ENCODE results near the gene EXOC6B. TPM values are rescaled to one million over a fixed set of nuclear protein-coding genes. Genes with fewer than 3 reads are reported as not detected.

The EXOC6B gene
- total and polyA plus RNA-seq, 8 donors, result 3.4 to 57.2 (median 27.1) TPM

DNA sequence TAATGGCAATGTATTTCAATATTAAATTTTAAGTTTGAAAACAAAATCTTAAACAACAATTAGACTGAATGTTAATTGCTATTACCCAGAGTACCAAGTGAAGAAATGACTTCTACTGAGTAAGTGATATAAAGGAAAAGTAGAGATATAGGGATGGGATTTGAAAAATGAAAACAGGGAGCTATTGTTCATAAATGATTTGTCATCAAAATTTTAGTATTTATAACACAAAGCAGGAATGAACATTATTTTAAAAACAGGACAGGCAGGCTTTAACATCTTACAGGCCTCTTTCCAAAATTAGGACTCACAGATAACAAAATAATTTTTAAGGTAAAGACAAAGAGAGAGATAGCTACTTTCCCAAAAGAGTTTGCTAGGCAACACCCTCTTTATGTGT, 3.9 kb downstream of the EXOC6B start:
- Histone ChIP-seq H3K9me3 (no peaks in the 10 kb centered on the region), H3K27ac (no peak overlapping the region)
- intact Hi-C loops (cut with DNase I; ENCODE audit: low total_unique reads), result no loop called here

DNA sequence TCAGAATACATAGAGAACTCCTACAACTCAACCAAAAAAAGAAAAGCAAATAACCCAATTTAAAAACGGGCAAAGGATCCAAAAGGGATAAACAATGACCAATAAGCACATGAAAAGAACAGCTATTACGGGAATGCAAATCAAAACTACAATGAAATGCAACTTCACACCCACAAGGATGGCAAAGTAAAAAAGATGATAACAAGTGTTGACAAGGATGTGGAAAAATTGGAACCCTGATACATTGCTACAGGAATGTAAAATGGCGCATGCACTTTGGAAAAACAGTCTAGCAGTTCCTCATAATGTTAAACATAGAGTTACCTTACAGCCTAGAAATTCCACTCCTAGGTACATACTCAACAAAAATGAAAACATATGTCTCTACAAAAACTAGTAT, 4.7 kb downstream of the EXOC6B start:
- Histone ChIP-seq H3K27me3 (no peaks in the 10 kb centered on the region), H3K27ac (no peak overlapping the region), H3K4me1 (peaks cover 0 to 51% (median 30%) of the 10 kb centered on the region in 4 donors), H3K4me3 (no peak overlapping the region), H3K9me3 (no peaks in the 10 kb centered on the region), H3K36me3 (no peaks in the 10 kb centered on the region)
- 71 to 91% (median 86%) methylated on average over 3 of the region's 3 CpGs for WGBS, 5 donors
- intact Hi-C loops (cut with DNase I; ENCODE audit: low total_unique reads), result no loop called here
- TF ChIP-seq, protein P1, sequence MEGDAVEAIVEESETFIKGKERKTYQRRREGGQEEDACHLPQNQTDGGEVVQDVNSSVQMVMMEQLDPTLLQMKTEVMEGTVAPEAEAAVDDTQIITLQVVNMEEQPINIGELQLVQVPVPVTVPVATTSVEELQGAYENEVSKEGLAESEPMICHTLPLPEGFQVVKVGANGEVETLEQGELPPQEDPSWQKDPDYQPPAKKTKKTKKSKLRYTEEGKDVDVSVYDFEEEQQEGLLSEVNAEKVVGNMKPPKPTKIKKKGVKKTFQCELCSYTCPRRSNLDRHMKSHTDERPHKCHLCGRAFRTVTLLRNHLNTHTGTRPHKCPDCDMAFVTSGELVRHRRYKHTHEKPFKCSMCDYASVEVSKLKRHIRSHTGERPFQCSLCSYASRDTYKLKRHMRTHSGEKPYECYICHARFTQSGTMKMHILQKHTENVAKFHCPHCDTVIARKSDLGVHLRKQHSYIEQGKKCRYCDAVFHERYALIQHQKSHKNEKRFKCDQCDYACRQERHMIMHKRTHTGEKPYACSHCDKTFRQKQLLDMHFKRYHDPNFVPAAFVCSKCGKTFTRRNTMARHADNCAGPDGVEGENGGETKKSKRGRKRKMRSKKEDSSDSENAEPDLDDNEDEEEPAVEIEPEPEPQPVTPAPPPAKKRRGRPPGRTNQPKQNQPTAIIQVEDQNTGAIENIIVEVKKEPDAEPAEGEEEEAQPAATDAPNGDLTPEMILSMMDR (IDR thresholded peaks at IDR 0.05), result no peak
- TF ChIP-seq POLR2AphosphoS5 (IDR thresholded peaks at IDR 0.05), result no peak
- TF ChIP-seq EP300 (IDR thresholded peaks at IDR 0.05), result no peak
- no peak for TF ChIP-seq POLR2A (IDR thresholded peaks at IDR 0.05)
- no peak for DNase-seq

More for the DNA sequence above, 3.9 kb downstream of the EXOC6B start:
- DNase-seq, result no peak
- Histone ChIP-seq H3K4me3 (no peak overlapping the region), H3K36me3 (no peaks in the 10 kb centered on the region), H3K27me3 (no peaks in the 10 kb centered on the region), H3K4me1 (peaks cover 0 to 53% (median 30%) of the 10 kb centered on the region in 4 donors)
- TF ChIP-seq POLR2AphosphoS5 (IDR thresholded peaks at IDR 0.05), result no peak
- TF ChIP-seq EP300 (IDR thresholded peaks at IDR 0.05), result no peak
- TF ChIP-seq, protein P1 (IDR thresholded peaks at IDR 0.05), result no peak
- no peak for TF ChIP-seq POLR2A (IDR thresholded peaks at IDR 0.05)

DNA sequence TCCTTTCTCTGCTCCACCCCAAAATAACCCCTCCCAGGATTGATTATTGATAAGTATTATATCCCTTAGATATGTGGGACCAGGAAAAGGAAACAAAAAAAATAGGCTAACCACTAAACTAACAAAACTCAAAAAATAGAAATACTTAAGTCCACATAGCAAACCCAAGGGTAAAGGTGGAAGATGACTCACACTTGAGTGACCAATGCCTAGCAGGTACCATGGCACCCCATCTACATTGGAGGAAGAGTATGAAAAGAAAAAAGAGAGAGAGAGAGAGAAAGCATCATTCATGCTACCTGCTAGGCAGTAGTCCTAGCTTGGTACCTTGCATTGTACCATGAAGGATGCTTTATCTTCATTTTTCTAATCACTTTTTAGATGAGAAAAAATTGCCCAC, 6.3 kb downstream of the EXOC6B start:
- Histone ChIP-seq H3K4me1 (peaks cover 0 to 41% (median 25%) of the 10 kb centered on the region in 4 donors), H3K9me3 (no peaks in the 10 kb centered on the region), H3K4me3 (no peak overlapping the region), H3K27me3 (no peaks in the 10 kb centered on the region), H3K27ac (no peak overlapping the region), H3K36me3 (no peaks in the 10 kb centered on the region)
- DNase-seq, result peak in 1 of 2 donors; percentile 9
- intact Hi-C loops (cut with DNase I; ENCODE audit: low total_unique reads), result no loop called here
- TF ChIP-seq POLR2AphosphoS5 (IDR thresholded peaks at IDR 0.05), result peak in 1 of 3 donors; percentile 53
- TF ChIP-seq, protein P1 (IDR thresholded peaks at IDR 0.05), result no peak

DNA sequence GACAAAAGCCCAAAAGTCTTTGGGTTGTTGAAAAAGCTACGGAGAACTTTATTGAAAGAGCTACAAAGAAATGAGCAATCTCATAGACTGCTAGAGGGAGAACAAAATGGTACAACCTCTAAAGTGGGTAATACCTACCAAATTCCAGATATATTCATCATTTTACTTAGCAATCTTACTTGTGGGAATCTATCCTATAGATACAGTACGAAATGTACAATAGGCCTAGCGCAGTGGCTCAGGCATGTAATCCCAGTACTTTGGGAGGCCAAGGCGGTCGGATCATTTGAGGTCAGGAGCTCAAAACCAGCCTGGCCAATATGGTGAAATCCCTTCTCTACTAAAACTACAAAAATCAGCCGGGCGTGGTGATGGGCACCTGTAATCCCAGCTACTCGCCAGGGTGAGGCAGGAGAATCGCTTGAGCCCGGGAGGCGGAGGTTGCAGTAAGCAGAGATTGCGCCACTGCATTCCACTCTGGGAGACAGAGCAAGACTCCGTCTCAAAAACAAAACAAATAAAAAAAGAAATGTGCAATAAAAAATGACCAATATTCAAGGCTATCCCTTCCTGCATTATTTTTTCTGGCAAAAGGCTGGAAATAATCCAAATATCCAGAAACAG, 10.1 kb downstream of the EXOC6B start:
- 91 to 97% (median 95%) methylated on average over 13 of the region's 13 CpGs for WGBS, 5 donors
- H3K9me3 ChIP-seq, result no peaks in the 10 kb centered on the region
- H3K27me3 ChIP-seq, result no peaks in the 10 kb centered on the region
- no peak overlapping the region for H3K27ac ChIP-seq
- DNase-seq, result no peak
- TF ChIP-seq, protein P1 (IDR thresholded peaks at IDR 0.05), result no peak
- TF ChIP-seq EP300 (IDR thresholded peaks at IDR 0.05) (no peak), POLR2A (IDR thresholded peaks at IDR 0.05) (no peak), POLR2AphosphoS5 (IDR thresholded peaks at IDR 0.05) (no peak)
- intact Hi-C loops (cut with DNase I; ENCODE audit: low total_unique reads), result no loop called here
- no peak overlapping the region for H3K4me3 ChIP-seq
- H3K4me1 ChIP-seq, result peaks cover 0 to 25% (median 9%) of the 10 kb centered on the region in 4 donors
- H3K36me3 ChIP-seq, result peaks cover 0 to 4% (median under 1%) of the 10 kb centered on the region in 4 donors

All from stomach (tissue), 9 donors.